Measurements from ENCODE around the gene CBLC.

- TF ChIP-seq, protein P1, sequence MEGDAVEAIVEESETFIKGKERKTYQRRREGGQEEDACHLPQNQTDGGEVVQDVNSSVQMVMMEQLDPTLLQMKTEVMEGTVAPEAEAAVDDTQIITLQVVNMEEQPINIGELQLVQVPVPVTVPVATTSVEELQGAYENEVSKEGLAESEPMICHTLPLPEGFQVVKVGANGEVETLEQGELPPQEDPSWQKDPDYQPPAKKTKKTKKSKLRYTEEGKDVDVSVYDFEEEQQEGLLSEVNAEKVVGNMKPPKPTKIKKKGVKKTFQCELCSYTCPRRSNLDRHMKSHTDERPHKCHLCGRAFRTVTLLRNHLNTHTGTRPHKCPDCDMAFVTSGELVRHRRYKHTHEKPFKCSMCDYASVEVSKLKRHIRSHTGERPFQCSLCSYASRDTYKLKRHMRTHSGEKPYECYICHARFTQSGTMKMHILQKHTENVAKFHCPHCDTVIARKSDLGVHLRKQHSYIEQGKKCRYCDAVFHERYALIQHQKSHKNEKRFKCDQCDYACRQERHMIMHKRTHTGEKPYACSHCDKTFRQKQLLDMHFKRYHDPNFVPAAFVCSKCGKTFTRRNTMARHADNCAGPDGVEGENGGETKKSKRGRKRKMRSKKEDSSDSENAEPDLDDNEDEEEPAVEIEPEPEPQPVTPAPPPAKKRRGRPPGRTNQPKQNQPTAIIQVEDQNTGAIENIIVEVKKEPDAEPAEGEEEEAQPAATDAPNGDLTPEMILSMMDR (conservative IDR thresholded peaks at IDR 0.05; ENCODE audit: low read depth, low read length): no peak
- TF ChIP-seq EZH2 (IDR thresholded peaks at IDR 0.05; ENCODE audit: low read length, unreplicated experiment) (no peak), EZH2phosphoT487 (IDR thresholded peaks at IDR 0.05; ENCODE audit: borderline replicate concordance, low read length) (no peak)
These were observed 20.5 kb upstream of the CBLC start for GRCh38 chr19:44757057-44757734.
